Stimulated activated memory B cell treated with anti-CD40 and anti-IgM and Interleukin-4, amounts not matched to agents 10 μg/mL and 1 μg/mL and 100 μg/mL, for 72 hours (primary cell): ENCODE measurements around the gene VAMP8.
"Not testable (repeated sequence)": the region's sequence is repeated elsewhere in the genome, so short reads cannot be mapped to it uniquely, and the experiment has no call there.

Experiments
- ATAC-seq: fragments of 150-1000 bp; cut with Tn5 transposase; 2 replicates; pipeline ENCODE4 v1.10.0; 2021
- H3K27ac Mint-ChIP-seq: one replicate; pipeline ENCODE4 v1.8.0; 2022; ENCODE audit warnings: mild to moderate bottlenecking, mixed read lengths
- H3K27me3 Mint-ChIP-seq: one replicate; pipeline ENCODE4 v1.8.0; 2022; ENCODE audit warnings: mixed read lengths
- H3K36me3 Mint-ChIP-seq: one replicate; pipeline ENCODE4 v1.8.0; 2022; ENCODE audit warnings: mixed read lengths
- H3K4me1 Mint-ChIP-seq: one replicate; pipeline ENCODE4 v1.8.0; 2022; ENCODE audit warnings: mixed read lengths
- H3K4me3 Mint-ChIP-seq: one replicate; pipeline ENCODE4 v1.8.0; 2022; ENCODE audit warnings: mild to moderate bottlenecking, moderate library complexity, mixed read lengths
- H3K9me3 Mint-ChIP-seq: one replicate; pipeline ENCODE4 v1.8.0; 2022; ENCODE audit warnings: mixed read lengths

The VAMP8 gene

GRCh38 chr2:85583667-85584353 lies 6.4 kb downstream of the VAMP8 start:
- H3K27ac Mint-ChIP-seq, result peak overlapping the region; percentile 69
- peaks cover 60% of the 10 kb centered on the region for H3K4me1 Mint-ChIP-seq
- ATAC-seq, result no peak
- H3K9me3 Mint-ChIP-seq, result no peaks in the 10 kb centered on the region
- peak overlapping the region; percentile 77 for H3K4me3 Mint-ChIP-seq
- H3K36me3 Mint-ChIP-seq, result peaks cover 38% of the 10 kb centered on the region
- no peaks in the 10 kb centered on the region for H3K27me3 Mint-ChIP-seq

GRCh38 chr2:85584354-85584856 lies 7.0 kb downstream of the VAMP8 start, which contains the start of gene VAMP5:
Gene VAMP5 (plus strand): TSS chr2:85584431. CDS start chr2:85584491, 60 bp downstream.
- H3K36me3 Mint-ChIP-seq, result peaks cover 33% of the 10 kb centered on the region
- H3K4me1 Mint-ChIP-seq, result peaks cover 54% of the 10 kb centered on the region
- no peaks in the 10 kb centered on the region for H3K9me3 Mint-ChIP-seq
- H3K27me3 Mint-ChIP-seq, result no peaks in the 10 kb centered on the region
- H3K27ac Mint-ChIP-seq, result peak within 1 kb of the TSS; percentile 69
- peak; percentile 70 for ATAC-seq
- peak within 1 kb of the TSS; percentile 77 for H3K4me3 Mint-ChIP-seq

GRCh38 chr2:85584857-85585780 lies 7.7 kb downstream of the VAMP8 start:
- Mint-ChIP-seq H3K27ac (peak overlapping the region; percentile 69), H3K4me3 (peak overlapping the region; percentile 77), H3K36me3 (peaks cover 27% of the 10 kb centered on the region), H3K27me3 (no peaks in the 10 kb centered on the region), H3K4me1 (peaks cover 47% of the 10 kb centered on the region), H3K9me3 (no peaks in the 10 kb centered on the region)
- peak; percentile 64 for ATAC-seq

GRCh38 chr2:85585781-85586105 lies 8.4 kb downstream of the VAMP8 start:
- H3K4me3 Mint-ChIP-seq, result peak overlapping the region; percentile 12
- no peak for ATAC-seq
- peaks cover 23% of the 10 kb centered on the region for H3K36me3 Mint-ChIP-seq
- no peaks in the 10 kb centered on the region for H3K9me3 Mint-ChIP-seq
- H3K27me3 Mint-ChIP-seq, result no peaks in the 10 kb centered on the region
- peaks cover 43% of the 10 kb centered on the region for H3K4me1 Mint-ChIP-seq
- peak overlapping the region; percentile 69 for H3K27ac Mint-ChIP-seq

GRCh38 chr2:85588236-85588635 lies 10.8 kb downstream of the VAMP8 start:
- H3K4me1 Mint-ChIP-seq, result peaks cover 29% of the 10 kb centered on the region

GRCh38 chr2:85588645-85589044 lies 11.3 kb downstream of the VAMP8 start:
- H3K9me3 Mint-ChIP-seq, result no peaks in the 10 kb centered on the region
- H3K27me3 Mint-ChIP-seq, result no peaks in the 10 kb centered on the region
- H3K27ac Mint-ChIP-seq, result peak overlapping the region; percentile 18
- no peak for ATAC-seq
- H3K4me3 Mint-ChIP-seq, result no peak overlapping the region
- H3K36me3 Mint-ChIP-seq, result peaks cover 5% of the 10 kb centered on the region
- H3K4me1 Mint-ChIP-seq, result peaks cover 25% of the 10 kb centered on the region

More at GRCh38 chr2:85588236-85588635, 10.8 kb downstream of the VAMP8 start:
- Mint-ChIP-seq H3K36me3 (peaks cover 5% of the 10 kb centered on the region), H3K9me3 (no peaks in the 10 kb centered on the region), H3K27me3 (no peaks in the 10 kb centered on the region), H3K4me3 (no peak overlapping the region), H3K27ac (peak overlapping the region; percentile 18)
- ATAC-seq, result no peak

- H3K27ac Mint-ChIP-seq, result peak overlapping the region; percentile 18
- peaks cover 26% of the 10 kb centered on the region for H3K4me1 Mint-ChIP-seq
- H3K9me3 Mint-ChIP-seq, result no peaks in the 10 kb centered on the region
- no peaks in the 10 kb centered on the region for H3K27me3 Mint-ChIP-seq
- no peak overlapping the region for H3K4me3 Mint-ChIP-seq
- no peak for ATAC-seq
- H3K36me3 Mint-ChIP-seq, result peaks cover 5% of the 10 kb centered on the region
These were observed 11.8 kb downstream of the VAMP8 start for GRCh38 chr2:85589181-85589580.

- Mint-ChIP-seq H3K4me3 (no peak overlapping the region), H3K27me3 (no peaks in the 10 kb centered on the region), H3K36me3 (peaks cover 3% of the 10 kb centered on the region), H3K9me3 (no peaks in the 10 kb centered on the region), H3K27ac (no peak overlapping the region), H3K4me1 (peaks cover 29% of the 10 kb centered on the region)
- no peak for ATAC-seq
These were observed 12.8 kb downstream of the VAMP8 start for GRCh38 chr2:85589982-85590791.

- Mint-ChIP-seq H3K36me3 (peaks cover 5% of the 10 kb centered on the region), H3K4me3 (no peak overlapping the region), H3K9me3 (no peaks in the 10 kb centered on the region), H3K4me1 (peaks cover 29% of the 10 kb centered on the region), H3K27ac (no peak overlapping the region), H3K27me3 (no peaks in the 10 kb centered on the region)
- ATAC-seq, result no peak
These were observed 13.6 kb downstream of the VAMP8 start for GRCh38 chr2:85590950-85591349.

GRCh38 chr2:85591563-85591962 lies 14.2 kb downstream of the VAMP8 start:
- Mint-ChIP-seq H3K36me3 (peaks cover 7% of the 10 kb centered on the region), H3K9me3 (no peaks in the 10 kb centered on the region), H3K27me3 (no peaks in the 10 kb centered on the region), H3K27ac (no peak overlapping the region), H3K4me1 (peaks cover 34% of the 10 kb centered on the region), H3K4me3 (no peak overlapping the region)
- no peak for ATAC-seq

GRCh38 chr2:85592299-85592698 lies 14.9 kb downstream of the VAMP8 start:
- not testable (repeated sequence) for H3K27me3 Mint-ChIP-seq, H3K4me3 Mint-ChIP-seq, H3K27ac Mint-ChIP-seq, H3K36me3 Mint-ChIP-seq, H3K9me3 Mint-ChIP-seq, ATAC-seq
- peaks cover 40% of the 10 kb centered on the region for H3K4me1 Mint-ChIP-seq

GRCh38 chr2:85593023-85593422 lies 15.6 kb downstream of the VAMP8 start:
- Mint-ChIP-seq H3K9me3 (no peaks in the 10 kb centered on the region), H3K27me3 (no peaks in the 10 kb centered on the region), H3K4me3 (no peak overlapping the region), H3K36me3 (peaks cover 7% of the 10 kb centered on the region), H3K27ac (no peak overlapping the region), H3K4me1 (peaks cover 35% of the 10 kb centered on the region)
- no peak for ATAC-seq

- no peaks in the 10 kb centered on the region for H3K27me3 Mint-ChIP-seq
- H3K27ac Mint-ChIP-seq, result peak overlapping the region; percentile 100
- H3K36me3 Mint-ChIP-seq, result peaks cover 9% of the 10 kb centered on the region
- no peak for ATAC-seq
- H3K9me3 Mint-ChIP-seq, result no peaks in the 10 kb centered on the region
- peak overlapping the region; percentile 100 for H3K4me3 Mint-ChIP-seq
- H3K4me1 Mint-ChIP-seq, result peaks cover 37% of the 10 kb centered on the region
These were observed 17.4 kb downstream of the VAMP8 start for GRCh38 chr2:85594715-85595300.

GRCh38 chr2:85595301-85596025 lies 18.1 kb downstream of the VAMP8 start, which contains the start of gene RNF181:
Gene RNF181 (plus strand): TSS chr2:85595745. CDS start chr2:85595764, 19 bp downstream.
- H3K27ac Mint-ChIP-seq, result peak within 1 kb of the TSS; percentile 100
- H3K9me3 Mint-ChIP-seq, result no peaks in the 10 kb centered on the region
- ATAC-seq, result peak; percentile 100
- peaks cover 44% of the 10 kb centered on the region for H3K4me1 Mint-ChIP-seq
- H3K27me3 Mint-ChIP-seq, result no peaks in the 10 kb centered on the region
- peaks cover 13% of the 10 kb centered on the region for H3K36me3 Mint-ChIP-seq
- peak within 1 kb of the TSS; percentile 100 for H3K4me3 Mint-ChIP-seq
